Lower lobe of right lung (tissue), 2 donors: ENCODE measurements around the gene ANKRD44. TPM values are rescaled to one million over a fixed set of nuclear protein-coding genes. Genes with fewer than 3 reads are reported as not detected.
A peak's percentile ranks its signal among the peaks of the same experiment; 100 is the strongest.

Experiments
- ATAC-seq, 2 donors: fragments of 200-7000 bp; cut with Tn5 transposase; one replicate each; pipeline ENCODE4 v1.9.1; 2020 to 2022; ENCODE audit warnings: mild to moderate bottlenecking in 2 of 2, moderate library complexity in 2 of 2
- DNase-seq: peaks from one replicate; pipeline ENCODE4 v3.0.0-alpha.2; 2020
- H3K27ac ChIP-seq: fragments of 200-600 bp; one replicate; pipeline ENCODE4 v1.8.0; 2022
- H3K27me3 ChIP-seq: fragments of 200-600 bp; one replicate; pipeline ENCODE4 v1.8.0; 2022; ENCODE audit warnings: low read depth
- H3K36me3 ChIP-seq: fragments of 200-600 bp; one replicate; pipeline ENCODE4 v1.8.0; 2022; ENCODE audit warnings: mild to moderate bottlenecking
- H3K4me1 ChIP-seq: fragments of 200-600 bp; one replicate; pipeline ENCODE4 v1.8.0; 2022
- H3K4me3 ChIP-seq: fragments of 200-600 bp; one replicate; pipeline ENCODE4 v1.8.0; 2022; ENCODE audit warnings: mild to moderate bottlenecking
- H3K9me3 ChIP-seq: fragments of 200-600 bp; one replicate; pipeline ENCODE4 v1.8.0; 2022
- intact Hi-C: fragments of 100-400 bp; cut with DNase I; formaldehyde crosslinking; loops from one replicate; pipeline ENCODE4 v1.11.0; 2022
- total RNA-seq: library from RNA; stranded (reverse); fragmentation: NEBNext Ultra II Directional; extraction: Animal tissue kit (Norgen Biotek cat#: 25700); gene quantifications from one replicate; pipeline ENCODE4 v1.2.1, GENCODE V29; 2021
- TF ChIP-seq, protein P1 (sequence below): fragments of 200-600 bp; IDR thresholded peaks from one replicate; pipeline ENCODE4 v1.8.0; 2022; ENCODE audit warnings: antibody characterized with exemption, mild to moderate bottlenecking
- donor health status: DM: no; HTN: yes; CAD: no; lungs with severe emphysema.

ANKRD44 gene
- total RNA-seq, 1 donor from 2014 or later: 58.7 TPM

DNA sequence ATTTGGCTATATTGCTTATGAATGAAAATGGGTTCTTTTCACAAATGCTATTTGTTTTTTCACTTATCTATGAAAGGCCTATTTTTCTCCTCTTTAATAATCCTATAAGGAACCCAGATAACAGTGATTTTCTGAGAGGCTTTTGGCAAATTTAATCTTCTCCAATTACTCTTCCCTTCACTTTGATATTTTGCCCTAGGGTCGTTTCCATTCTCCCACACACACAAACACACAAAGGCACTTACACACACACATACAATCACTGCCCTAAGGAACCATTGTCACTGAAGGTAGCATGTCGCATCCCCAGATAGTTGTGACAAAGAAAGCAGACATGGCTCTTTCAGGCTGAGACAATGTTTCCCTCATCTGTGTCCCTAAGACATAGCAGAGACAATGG lies 213.9 kb downstream of the ANKRD44 start:
- ATAC-seq (no peak), DNase-seq (no peak)
- Histone ChIP-seq H3K4me3 (no peak overlapping the region), H3K27ac (no peak overlapping the region), H3K27me3 (no peaks in the 10 kb centered on the region), H3K4me1 (no peaks in the 10 kb centered on the region), H3K36me3 (peaks cover 36% of the 10 kb centered on the region), H3K9me3 (no peaks in the 10 kb centered on the region)
- intact Hi-C loops: no loop called here
- TF ChIP-seq, protein P1, sequence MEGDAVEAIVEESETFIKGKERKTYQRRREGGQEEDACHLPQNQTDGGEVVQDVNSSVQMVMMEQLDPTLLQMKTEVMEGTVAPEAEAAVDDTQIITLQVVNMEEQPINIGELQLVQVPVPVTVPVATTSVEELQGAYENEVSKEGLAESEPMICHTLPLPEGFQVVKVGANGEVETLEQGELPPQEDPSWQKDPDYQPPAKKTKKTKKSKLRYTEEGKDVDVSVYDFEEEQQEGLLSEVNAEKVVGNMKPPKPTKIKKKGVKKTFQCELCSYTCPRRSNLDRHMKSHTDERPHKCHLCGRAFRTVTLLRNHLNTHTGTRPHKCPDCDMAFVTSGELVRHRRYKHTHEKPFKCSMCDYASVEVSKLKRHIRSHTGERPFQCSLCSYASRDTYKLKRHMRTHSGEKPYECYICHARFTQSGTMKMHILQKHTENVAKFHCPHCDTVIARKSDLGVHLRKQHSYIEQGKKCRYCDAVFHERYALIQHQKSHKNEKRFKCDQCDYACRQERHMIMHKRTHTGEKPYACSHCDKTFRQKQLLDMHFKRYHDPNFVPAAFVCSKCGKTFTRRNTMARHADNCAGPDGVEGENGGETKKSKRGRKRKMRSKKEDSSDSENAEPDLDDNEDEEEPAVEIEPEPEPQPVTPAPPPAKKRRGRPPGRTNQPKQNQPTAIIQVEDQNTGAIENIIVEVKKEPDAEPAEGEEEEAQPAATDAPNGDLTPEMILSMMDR: no peak

DNA sequence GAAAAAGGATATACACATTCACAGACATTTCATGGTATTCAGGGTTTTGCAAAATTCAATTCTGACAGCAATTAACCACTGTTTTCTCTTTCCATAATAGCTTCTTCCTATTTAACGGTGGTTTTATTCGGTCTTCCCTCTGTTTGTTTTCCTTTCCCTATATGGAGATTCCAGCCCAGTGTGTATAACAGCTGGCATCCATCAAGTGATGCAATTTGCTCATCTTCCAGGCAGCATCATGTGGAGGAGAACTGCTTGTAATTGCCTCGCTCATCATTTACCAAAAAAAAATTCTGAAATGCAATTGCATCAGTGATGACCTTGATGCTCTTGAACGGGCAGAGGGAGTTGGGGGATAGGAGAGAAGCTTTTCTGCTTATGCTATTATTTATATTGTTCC lies 218.1 kb downstream of the ANKRD44 start:
- H3K36me3 ChIP-seq: peaks cover 35% of the 10 kb centered on the region
- TF ChIP-seq, protein P1: no peak
- no peak overlapping the region for H3K27ac ChIP-seq
- H3K4me3 ChIP-seq: no peak overlapping the region
- H3K27me3 ChIP-seq: no peaks in the 10 kb centered on the region
- ATAC-seq (peak; percentile 42 to 43), DNase-seq (no peak)
- intact Hi-C loops: no loop called here
- H3K9me3 ChIP-seq: no peaks in the 10 kb centered on the region
- H3K4me1 ChIP-seq: peaks cover 8% of the 10 kb centered on the region

DNA sequence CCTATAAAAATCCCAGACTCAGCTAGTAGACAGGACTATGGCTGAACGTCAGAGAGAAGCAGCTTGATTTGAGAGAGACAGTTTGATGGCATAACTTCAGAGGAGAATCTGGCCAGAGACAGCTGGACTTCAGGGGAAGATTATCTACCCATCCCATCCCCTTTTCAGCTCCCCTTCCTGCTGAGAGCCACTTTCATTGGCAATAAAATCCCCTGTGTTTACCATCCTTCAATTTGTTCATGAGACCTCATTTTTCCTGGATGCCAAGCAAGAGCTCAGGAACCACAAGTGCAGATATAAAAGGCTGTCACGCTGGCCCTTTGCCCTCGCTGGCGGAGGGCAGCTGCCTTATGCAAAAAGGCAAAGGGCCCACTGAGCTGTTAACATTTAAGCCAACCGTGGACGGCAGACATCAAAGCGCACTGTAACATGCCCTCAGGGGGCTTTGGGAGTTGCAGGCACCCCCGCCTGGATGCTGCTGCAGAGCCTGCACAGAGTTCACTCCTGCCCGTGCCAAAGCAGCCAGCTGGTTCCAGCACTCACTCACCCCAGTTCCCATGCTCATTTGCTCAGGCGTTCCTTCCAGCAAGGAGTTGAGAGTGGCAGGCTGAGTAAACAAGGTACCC lies 219.7 kb downstream of the ANKRD44 start:
- Histone ChIP-seq H3K27me3 (no peaks in the 10 kb centered on the region), H3K36me3 (peaks cover 35% of the 10 kb centered on the region), H3K9me3 (no peaks in the 10 kb centered on the region), H3K27ac (no peak overlapping the region), H3K4me3 (no peak overlapping the region), H3K4me1 (peaks cover 18% of the 10 kb centered on the region)
- no peak for DNase-seq
- ATAC-seq: no peak
- intact Hi-C loops: no loop called here
- TF ChIP-seq, protein P1: no peak

DNA sequence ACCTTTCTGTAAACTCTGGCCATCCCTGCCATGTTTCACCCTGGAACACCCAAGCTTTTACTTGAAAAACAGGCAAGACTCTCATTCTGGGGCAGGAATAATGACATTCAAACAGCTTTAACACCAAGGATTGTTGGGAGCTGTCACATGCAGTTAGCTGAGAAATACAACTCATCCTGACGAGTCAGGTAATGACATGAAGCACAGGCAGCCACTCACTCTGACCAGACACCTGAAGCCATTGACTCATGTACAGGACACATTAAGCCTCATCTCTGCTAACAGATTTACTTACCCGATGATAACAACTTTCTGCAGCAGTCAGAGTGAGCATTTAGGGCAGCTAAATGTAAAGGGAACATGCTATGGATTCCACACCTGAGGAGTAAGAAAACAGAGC lies 220.9 kb downstream of the ANKRD44 start:
- Histone ChIP-seq H3K27me3 (no peaks in the 10 kb centered on the region), H3K27ac (no peak overlapping the region), H3K4me3 (no peak overlapping the region), H3K4me1 (peaks cover 18% of the 10 kb centered on the region), H3K9me3 (no peaks in the 10 kb centered on the region), H3K36me3 (peaks cover 29% of the 10 kb centered on the region)
- TF ChIP-seq, protein P1: no peak
- ATAC-seq: no peak
- DNase-seq: no peak
- intact Hi-C loops: no loop called here

DNA sequence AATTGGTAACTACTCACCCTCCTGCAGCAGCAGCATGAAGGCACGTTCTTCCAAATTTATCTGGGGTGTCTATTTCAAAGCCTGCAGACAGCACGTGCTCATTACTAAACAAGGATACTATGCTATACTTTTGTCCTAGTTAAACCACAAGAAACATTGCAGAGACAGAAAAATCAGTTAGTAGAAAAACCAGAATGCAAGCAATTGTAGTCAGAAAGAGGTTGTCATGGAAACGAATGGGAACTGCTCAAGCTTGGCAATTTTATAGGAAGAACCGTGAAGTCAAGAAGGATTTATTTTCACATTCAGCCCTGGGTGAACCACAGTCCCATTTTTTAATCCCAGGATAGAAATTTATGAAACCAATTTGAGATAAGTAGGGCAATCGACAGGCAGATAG lies 221.9 kb downstream of the ANKRD44 start:
- DNase-seq: no peak

More for the DNA sequence above, 221.9 kb downstream of the ANKRD44 start:
- peaks cover 18% of the 10 kb centered on the region for H3K4me1 ChIP-seq
- H3K4me3 ChIP-seq: no peak overlapping the region
- H3K27me3 ChIP-seq: no peaks in the 10 kb centered on the region
- TF ChIP-seq, protein P1: no peak
- intact Hi-C loops: no loop called here
- H3K27ac ChIP-seq: no peak overlapping the region
- no peak for ATAC-seq
- peaks cover 30% of the 10 kb centered on the region for H3K36me3 ChIP-seq
- H3K9me3 ChIP-seq: no peaks in the 10 kb centered on the region
